ENCODE measurements around the gene HDAC2. TPM values are rescaled to one million over a fixed set of nuclear protein-coding genes. Genes with fewer than 3 reads are reported as not detected.
A peak's percentile ranks its signal among the peaks of the same experiment; 100 is the strongest.

The HDAC2 gene
- total RNA-seq, 4 donors from 2014 or later, result 28.5 to 58.4 (median 46.1) TPM

GRCh38 chr6:113980937-113981554 lies 10.1 kb upstream of the HDAC2 start:
- intact Hi-C loops (cut with DNase I; ENCODE audit: low total_unique reads), result no loop called here
- 85 to 93% methylated on average over 4 of the region's 4 CpGs for WGBS, 2 donors
- TF ChIP-seq POLR2A (IDR thresholded peaks at IDR 0.05), result no peak
- TF ChIP-seq CTCF (IDR thresholded peaks at IDR 0.05), result no peak
- no peak overlapping the region for H3K4me3 ChIP-seq (ENCODE audit: low read depth, poor library complexity, severe bottlenecking)
- no peak for DNase-seq (ENCODE audit: low spot score in 2 of 2)

GRCh38 chr6:113979937-113980336 lies 9.0 kb upstream of the HDAC2 start:
- no peak overlapping the region for H3K4me3 ChIP-seq (ENCODE audit: low read depth, poor library complexity, severe bottlenecking)
- 29 to 30% methylated on average over 1 of the region's 1 CpG for WGBS, 2 donors
- TF ChIP-seq POLR2A (IDR thresholded peaks at IDR 0.05) (no peak), CTCF (IDR thresholded peaks at IDR 0.05) (no peak)
- DNase-seq (ENCODE audit: low spot score in 2 of 2), result no peak
- intact Hi-C loops (cut with DNase I; ENCODE audit: low total_unique reads), result no loop called here

GRCh38 chr6:113978084-113978675 lies 7.2 kb upstream of the HDAC2 start:
- 94% methylated on average over 3 of the region's 3 CpGs for WGBS, 2 donors
- no peak overlapping the region for H3K4me3 ChIP-seq (ENCODE audit: low read depth, poor library complexity, severe bottlenecking)
- no peak for TF ChIP-seq CTCF (IDR thresholded peaks at IDR 0.05)
- intact Hi-C loops (cut with DNase I; ENCODE audit: low total_unique reads), result no loop called here
- DNase-seq (ENCODE audit: low spot score in 2 of 2), result no peak

DNA sequence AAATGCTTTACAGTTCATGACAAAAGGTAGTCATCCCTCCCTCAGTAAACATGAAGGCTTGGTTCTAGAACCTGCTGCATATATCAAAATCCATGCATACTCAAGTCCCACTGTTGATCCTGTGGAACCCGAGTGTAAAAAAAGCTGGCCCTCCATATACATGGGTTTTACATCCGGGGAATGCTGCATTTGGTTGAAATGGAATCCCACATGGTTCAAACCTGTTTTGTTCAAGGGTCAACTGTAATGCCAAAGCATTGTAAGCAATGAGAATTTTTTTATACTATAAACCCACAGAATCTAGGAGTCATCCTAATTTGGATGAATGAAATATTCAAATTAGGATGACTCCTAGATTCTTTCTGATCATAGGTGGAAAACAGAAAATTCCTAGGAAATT lies 5.9 kb upstream of the HDAC2 start:
- TF ChIP-seq POLR2A (IDR thresholded peaks at IDR 0.05), result no peak
- no peak for TF ChIP-seq CTCF (IDR thresholded peaks at IDR 0.05)
- 86 to 93% methylated on average over 2 of the region's 2 CpGs for WGBS, 2 donors
- DNase-seq (ENCODE audit: low spot score in 2 of 2), result no peak
- intact Hi-C loops (cut with DNase I; ENCODE audit: low total_unique reads), result no loop called here
- H3K4me3 ChIP-seq (ENCODE audit: low read depth, poor library complexity, severe bottlenecking), result no peak overlapping the region

GRCh38 chr6:113971741-113972140 lies 793 bp upstream of the HDAC2 start:
- 36 to 41% methylated on average over 2 of the region's 2 CpGs for WGBS, 2 donors
- no peak for TF ChIP-seq POLR2A (IDR thresholded peaks at IDR 0.05)
- no peak for TF ChIP-seq CTCF (IDR thresholded peaks at IDR 0.05)

More at GRCh38 chr6:113971741-113972140, 793 bp upstream of the HDAC2 start:
- intact Hi-C loops (cut with DNase I; ENCODE audit: low total_unique reads), result no loop called here
- H3K4me3 ChIP-seq (ENCODE audit: low read depth, poor library complexity, severe bottlenecking), result peak overlapping the region; percentile 95
- no peak for DNase-seq (ENCODE audit: low spot score in 2 of 2)

Data from lower leg skin (tissue), 4 donors.